Nephron (organoid): Measurements from ENCODE around the gene MPZL1.

Experiments
- H3K27ac Mint-ChIP-seq, 3 experiments: 2 replicates each; pipeline ENCODE4 v1.8.0; 2020; ENCODE audit warnings: mixed read lengths in 3 of 3, mild to moderate bottlenecking in 2 of 3, moderate library complexity in 1 of 3
- H3K27me3 Mint-ChIP-seq: 2 replicates; pipeline ENCODE4 v1.8.0; 2021; ENCODE audit warnings: low read depth, mild to moderate bottlenecking, moderate library complexity, mixed read lengths
- H3K36me3 Mint-ChIP-seq: 2 replicates; pipeline ENCODE4 v1.8.0; 2020; ENCODE audit warnings: low read depth, mixed read lengths
- H3K4me1 Mint-ChIP-seq: 2 replicates; pipeline ENCODE4 v1.8.0; 2020; ENCODE audit warnings: mixed read lengths
- H3K4me3 Mint-ChIP-seq, 3 experiments: 2 replicates each; pipeline ENCODE4 v1.8.0; 2020; ENCODE audit warnings: mild to moderate bottlenecking in 3 of 3, mixed read lengths in 3 of 3, moderate library complexity in 2 of 3
- H3K9me3 Mint-ChIP-seq: 2 replicates; pipeline ENCODE4 v1.8.0; 2020; ENCODE audit warnings: mixed read lengths
- CTCF ChIP-seq, 3 experiments: fragments of 200-600 bp; sonication (generic); IDR thresholded peaks; one replicate each; pipeline ENCODE4 v1.5.0; 2021; ENCODE audit warnings: antibody characterized with exemption in 3 of 3; ENCODE audit not compliant: unreplicated experiment in 3 of 3

The MPZL1 gene

GRCh38 chr1:167798952-167799351 lies 77.2 kb downstream of the MPZL1 start:
- peak overlapping the region; percentile 92 to 95 (median 93) for H3K27ac Mint-ChIP-seq
- peaks cover 30% of the 10 kb centered on the region for H3K36me3 Mint-ChIP-seq
- TF ChIP-seq CTCF (IDR thresholded peaks at IDR 0.05; ENCODE audit: unreplicated experiment in 3 of 3): no peak
- peaks cover 6% of the 10 kb centered on the region for H3K9me3 Mint-ChIP-seq
- H3K4me3 Mint-ChIP-seq: no peak overlapping the region
- peaks cover 20% of the 10 kb centered on the region for H3K4me1 Mint-ChIP-seq
- no peaks in the 10 kb centered on the region for H3K27me3 Mint-ChIP-seq

DNA sequence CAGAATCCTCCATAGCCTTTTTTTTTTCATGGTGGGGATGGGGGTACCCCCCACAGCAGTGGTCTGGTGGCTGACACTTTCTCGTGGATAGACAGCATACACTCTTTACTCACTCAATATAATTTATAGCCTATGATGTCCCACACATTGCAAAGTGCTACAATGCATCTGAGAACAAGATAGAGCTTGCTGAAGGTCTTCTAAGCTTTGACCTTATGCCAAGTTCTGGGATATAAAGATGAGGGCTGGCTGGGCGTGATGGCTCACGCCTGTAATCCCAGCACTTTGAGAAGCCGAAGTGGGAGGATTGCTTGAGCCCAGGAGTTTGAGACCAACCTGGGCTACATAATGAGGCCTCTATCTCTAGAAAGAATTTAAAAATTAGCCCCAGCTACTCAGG lies 78.0 kb downstream of the MPZL1 start:
- Mint-ChIP-seq H3K4me3 (no peak overlapping the region), H3K36me3 (peaks cover 28% of the 10 kb centered on the region), H3K4me1 (peaks cover 20% of the 10 kb centered on the region), H3K27ac (peak overlapping the region; percentile 40 to 93 (median 57)), H3K9me3 (peaks cover 7% of the 10 kb centered on the region), H3K27me3 (no peaks in the 10 kb centered on the region)
- no peak for TF ChIP-seq CTCF (IDR thresholded peaks at IDR 0.05; ENCODE audit: unreplicated experiment in 3 of 3)

DNA sequence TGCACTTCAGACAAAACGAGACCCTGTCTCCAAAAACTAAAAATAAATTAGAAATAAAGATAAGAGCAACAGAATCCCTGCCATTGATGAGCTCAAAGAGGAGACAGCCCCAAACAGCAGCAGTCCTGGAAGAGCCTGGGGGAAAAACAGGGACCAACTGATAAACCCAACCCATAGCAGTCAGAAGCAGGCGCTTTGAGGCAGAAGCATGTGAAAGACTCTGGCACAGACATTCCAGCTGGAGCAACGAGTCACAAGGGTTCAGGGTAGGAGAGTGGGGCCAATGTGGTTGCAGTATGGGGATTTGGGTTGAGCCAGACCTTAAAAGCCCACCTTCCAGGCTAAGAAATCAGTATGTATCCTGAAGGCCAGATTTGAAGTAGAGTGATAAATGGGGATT lies 78.5 kb downstream of the MPZL1 start:
- no peak for TF ChIP-seq CTCF (IDR thresholded peaks at IDR 0.05; ENCODE audit: unreplicated experiment in 3 of 3)
- Mint-ChIP-seq H3K27ac (peak overlapping the region; percentile 34 to 50 (median 40)), H3K4me1 (peaks cover 20% of the 10 kb centered on the region), H3K27me3 (no peaks in the 10 kb centered on the region), H3K9me3 (peaks cover 12% of the 10 kb centered on the region), H3K4me3 (no peak overlapping the region), H3K36me3 (peaks cover 32% of the 10 kb centered on the region)

DNA sequence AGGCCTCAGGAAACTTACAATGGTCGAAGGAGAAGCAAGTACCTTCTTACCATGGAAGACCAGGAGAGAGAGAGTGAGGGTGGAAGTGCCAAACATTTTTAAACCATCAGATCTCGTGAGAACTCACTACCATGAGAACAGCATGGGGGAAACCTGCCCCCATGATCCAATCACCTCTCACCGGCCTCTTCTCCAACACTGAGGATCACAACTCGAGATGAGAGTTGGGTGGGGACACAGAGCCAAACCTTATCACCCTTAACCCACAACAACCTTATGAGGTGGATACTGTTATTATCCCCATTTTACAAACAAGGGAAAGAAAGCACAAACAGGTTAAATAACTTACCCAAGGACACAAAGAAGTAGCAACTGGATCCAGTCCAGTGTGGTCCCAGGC lies 80.5 kb downstream of the MPZL1 start:
- no peaks in the 10 kb centered on the region for H3K27me3 Mint-ChIP-seq
- peaks cover 14% of the 10 kb centered on the region for H3K9me3 Mint-ChIP-seq
- H3K4me1 Mint-ChIP-seq: peaks cover 6% of the 10 kb centered on the region
- no peak for TF ChIP-seq CTCF (IDR thresholded peaks at IDR 0.05; ENCODE audit: unreplicated experiment in 3 of 3)
- H3K36me3 Mint-ChIP-seq: peaks cover 35% of the 10 kb centered on the region
- H3K27ac Mint-ChIP-seq: no peak overlapping the region
- H3K4me3 Mint-ChIP-seq: no peak overlapping the region

DNA sequence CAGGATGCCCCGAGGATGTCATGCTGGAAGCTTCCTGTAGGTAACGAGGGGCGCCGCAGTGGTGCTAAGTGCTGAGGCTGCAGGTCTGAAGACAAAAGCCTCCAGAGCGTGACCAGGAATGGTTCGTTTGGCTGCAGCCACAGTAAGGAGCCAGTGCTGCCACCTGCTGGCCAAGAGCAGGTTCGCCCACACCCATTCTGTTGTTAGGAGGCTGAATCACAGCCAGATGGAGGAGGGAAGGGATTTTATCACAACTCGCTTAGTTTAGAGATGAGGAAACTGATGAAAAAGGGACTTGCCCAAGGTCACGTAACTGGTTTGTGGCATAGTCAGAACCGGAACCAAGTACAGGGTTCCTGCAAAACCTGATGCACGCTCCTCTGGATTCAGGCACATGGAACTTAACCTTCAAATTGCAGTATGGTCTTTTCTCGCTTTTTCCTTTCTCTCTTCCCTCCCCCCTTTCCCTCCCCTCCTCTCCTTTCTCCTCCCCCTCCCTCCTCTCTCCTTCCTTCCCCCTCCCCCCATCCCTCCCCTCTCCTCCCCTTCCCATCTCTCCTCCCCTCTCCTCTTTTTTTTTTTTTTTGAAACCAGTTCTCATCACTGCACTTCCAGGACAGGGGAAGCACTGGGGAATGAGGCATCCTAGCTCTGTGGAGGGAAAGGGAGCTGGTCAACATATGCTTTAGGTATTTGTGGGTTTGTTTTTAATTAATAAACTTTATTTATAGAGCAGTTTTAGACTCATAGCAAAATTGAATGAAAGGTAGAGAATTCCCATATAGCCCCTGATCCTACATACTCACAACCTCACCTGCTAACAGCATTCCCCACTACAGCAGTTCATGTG lies 81.8 kb downstream of the MPZL1 start:
- H3K4me1 Mint-ChIP-seq: no peaks in the 10 kb centered on the region
- H3K27me3 Mint-ChIP-seq: no peaks in the 10 kb centered on the region
- H3K27ac Mint-ChIP-seq: peak overlapping the region in 1 of 3 experiments; percentile 77
- peak; percentile 69 to 74 (median 72) for TF ChIP-seq CTCF (IDR thresholded peaks at IDR 0.05; ENCODE audit: unreplicated experiment in 3 of 3)
- H3K9me3 Mint-ChIP-seq: peaks cover 14% of the 10 kb centered on the region
- H3K4me3 Mint-ChIP-seq: no peak overlapping the region
- H3K36me3 Mint-ChIP-seq: peaks cover 35% of the 10 kb centered on the region
